HEK293 (cell line): Measurements from ENCODE around the gene RFX2.

ENCODE experiments used
- BCL11A ChIP-seq: fragments of 450-650 bp; formaldehyde crosslinking; IDR thresholded peaks from 2 replicates; pipeline ENCODE4 v1.5.1; 2016; ENCODE audit warnings: low read depth, missing biosample characterization, missing genetic modification characterization
- GLI2 ChIP-seq: fragments of 450-650 bp; formaldehyde crosslinking; IDR thresholded peaks from 2 replicates; pipeline ENCODE4; 2017; ENCODE audit warnings: missing biosample characterization, missing genetic modification characterization, low read depth, borderline replicate concordance
- KLF8 ChIP-seq: fragments of 450-650 bp; formaldehyde crosslinking; IDR thresholded peaks from 2 replicates; pipeline ENCODE4 v1.5.1; 2016; ENCODE audit warnings: missing biosample characterization, missing genetic modification characterization
- PRDM1 ChIP-seq: fragments of 450-650 bp; formaldehyde crosslinking; IDR thresholded peaks from 2 replicates; pipeline ENCODE4; 2016; ENCODE audit warnings: missing biosample characterization, missing genetic modification characterization
- SETDB1 ChIP-seq: IDR thresholded peaks from one replicate; pipeline ENCODE4 v1.6.1; 2017; ENCODE audit warnings: mild to moderate bottlenecking, low read length, moderate library complexity, mixed read lengths; ENCODE audit not compliant: insufficient read length
- SP2 ChIP-seq: fragments of 450-650 bp; formaldehyde crosslinking; IDR thresholded peaks from 2 replicates; pipeline ENCODE4 v1.5.1; 2016; ENCODE audit warnings: missing biosample characterization, missing genetic modification characterization
- SP7 ChIP-seq: fragments of 450-650 bp; formaldehyde crosslinking; IDR thresholded peaks from 2 replicates; pipeline ENCODE4 v1.5.1; 2016; ENCODE audit warnings: missing biosample characterization, missing genetic modification characterization
- ZFP41 ChIP-seq: fragments of 450-650 bp; formaldehyde crosslinking; IDR thresholded peaks from 2 replicates; pipeline ENCODE4 v1.5.1; 2016; ENCODE audit warnings: missing biosample characterization, missing genetic modification characterization, borderline replicate concordance
- ZNF138 ChIP-seq: fragments of 450-650 bp; formaldehyde crosslinking; IDR thresholded peaks from 2 replicates; pipeline ENCODE4 v1.5.1; 2016; ENCODE audit warnings: missing biosample characterization, missing genetic modification characterization, borderline replicate concordance
- ZNF146 ChIP-seq: fragments of 450-650 bp; formaldehyde crosslinking; IDR thresholded peaks from 2 replicates; pipeline ENCODE4 v1.5.1; 2016; ENCODE audit warnings: missing biosample characterization, missing genetic modification characterization
- ZNF239 ChIP-seq: fragments of 450-650 bp; formaldehyde crosslinking; IDR thresholded peaks from 2 replicates; pipeline ENCODE4 v1.5.1; 2016; ENCODE audit warnings: missing biosample characterization, missing genetic modification characterization
- ZNF26 ChIP-seq: fragments of 450-650 bp; formaldehyde crosslinking; IDR thresholded peaks from 2 replicates; pipeline ENCODE4 v1.5.1; 2016; ENCODE audit warnings: missing biosample characterization, missing genetic modification characterization
- ZNF366 ChIP-seq: fragments of 450-650 bp; formaldehyde crosslinking; conservative IDR thresholded peaks from 2 replicates; pipeline ENCODE4 v1.5.1; 2016; ENCODE audit warnings: missing biosample characterization, missing genetic modification characterization
- ZNF510 ChIP-seq: fragments of 450-650 bp; formaldehyde crosslinking; IDR thresholded peaks from 2 replicates; pipeline ENCODE4 v1.5.1; 2018; ENCODE audit warnings: mild to moderate bottlenecking, missing genetic modification characterization, missing biosample characterization; ENCODE audit not compliant: insufficient replicate concordance
- ZNF518A ChIP-seq: fragments of 450-650 bp; formaldehyde crosslinking; conservative IDR thresholded peaks from 2 replicates; pipeline ENCODE4 v1.5.1; 2016; ENCODE audit warnings: low read depth, missing biosample characterization, missing genetic modification characterization
- ZNF585B ChIP-seq: fragments of 450-650 bp; formaldehyde crosslinking; IDR thresholded peaks from 2 replicates; pipeline ENCODE4 v1.5.1; 2016; ENCODE audit warnings: missing biosample characterization, missing genetic modification characterization
- ZNF660 ChIP-seq: fragments of 450-650 bp; IDR thresholded peaks from 2 replicates; pipeline ENCODE4 v1.5.1; 2018; ENCODE audit warnings: missing biosample characterization, mild to moderate bottlenecking, missing genetic modification characterization
- ZNF692 ChIP-seq: fragments of 450-650 bp; formaldehyde crosslinking; IDR thresholded peaks from 2 replicates; pipeline ENCODE4 v1.5.1; 2016; ENCODE audit warnings: missing biosample characterization, missing genetic modification characterization
- ZNF76 ChIP-seq: fragments of 450-650 bp; formaldehyde crosslinking; IDR thresholded peaks from 2 replicates; pipeline ENCODE4; 2016; ENCODE audit warnings: low read depth, missing biosample characterization, missing genetic modification characterization, borderline replicate concordance
- ZNF777 ChIP-seq: fragments of 450-650 bp; formaldehyde crosslinking; IDR thresholded peaks from 2 replicates; pipeline ENCODE4 v1.5.1; 2017; ENCODE audit warnings: missing biosample characterization, missing genetic modification characterization, borderline replicate concordance
- ZSCAN30 ChIP-seq: fragments of 450-650 bp; IDR thresholded peaks from 2 replicates; pipeline ENCODE4 v1.5.1; 2018; ENCODE audit warnings: missing biosample characterization, mild to moderate bottlenecking, missing genetic modification characterization, moderate library complexity
- TF ChIP-seq, protein P1 (sequence below): fragments of 450-650 bp; formaldehyde crosslinking; IDR thresholded peaks from 2 replicates; pipeline ENCODE4 v1.5.1; 2016; ENCODE audit warnings: missing biosample characterization, missing genetic modification characterization
- TF ChIP-seq, protein P2 (sequence below): fragments of 450-650 bp; formaldehyde crosslinking; IDR thresholded peaks from 2 replicates; pipeline ENCODE4 v1.5.1; 2016; ENCODE audit warnings: missing biosample characterization, missing genetic modification characterization

The RFX2 gene

DNA sequence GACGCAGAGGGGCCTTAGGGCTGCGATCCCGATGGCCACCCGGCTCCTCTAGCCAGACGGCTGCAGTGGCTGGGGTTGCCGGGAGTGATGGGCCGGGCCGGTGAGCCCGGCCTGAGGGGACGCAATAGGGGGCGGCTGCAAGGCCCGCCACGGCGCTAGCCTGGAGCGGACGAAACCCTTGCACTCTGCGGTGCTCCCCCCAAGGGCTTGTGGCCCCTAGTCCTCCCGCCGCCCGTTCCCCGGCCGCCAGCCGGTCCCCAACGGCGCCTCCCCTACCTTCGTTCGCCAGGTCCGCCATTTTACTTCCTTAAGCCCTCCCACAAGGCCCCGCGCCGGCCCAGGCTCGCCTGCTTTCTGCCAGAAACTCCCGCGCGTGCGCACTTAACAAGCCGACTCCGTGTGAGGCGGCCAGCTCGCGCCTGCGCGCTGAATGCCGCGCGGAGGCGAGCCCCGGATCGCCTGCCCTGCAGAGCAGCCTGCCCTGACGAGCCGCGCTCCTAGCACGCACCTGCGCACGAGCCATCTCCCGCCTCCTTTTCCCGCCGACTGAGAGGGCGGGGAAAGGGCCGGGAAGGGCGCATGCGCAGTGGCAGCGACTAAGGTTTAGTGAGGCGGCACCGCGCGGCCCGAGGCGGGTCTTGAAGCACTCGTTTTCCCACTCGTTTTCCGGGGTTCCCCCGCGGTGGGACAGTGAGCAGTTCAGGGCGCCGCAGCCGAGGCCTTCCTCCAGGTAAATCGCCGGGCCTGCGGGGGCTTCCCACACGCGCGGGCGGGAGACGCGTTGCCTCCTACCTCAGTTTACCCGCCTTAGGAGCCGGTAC lies 132.3 kb downstream of the RFX2 start, which contains the start of gene RANBP3 (continued):
- TF ChIP-seq, protein P1, sequence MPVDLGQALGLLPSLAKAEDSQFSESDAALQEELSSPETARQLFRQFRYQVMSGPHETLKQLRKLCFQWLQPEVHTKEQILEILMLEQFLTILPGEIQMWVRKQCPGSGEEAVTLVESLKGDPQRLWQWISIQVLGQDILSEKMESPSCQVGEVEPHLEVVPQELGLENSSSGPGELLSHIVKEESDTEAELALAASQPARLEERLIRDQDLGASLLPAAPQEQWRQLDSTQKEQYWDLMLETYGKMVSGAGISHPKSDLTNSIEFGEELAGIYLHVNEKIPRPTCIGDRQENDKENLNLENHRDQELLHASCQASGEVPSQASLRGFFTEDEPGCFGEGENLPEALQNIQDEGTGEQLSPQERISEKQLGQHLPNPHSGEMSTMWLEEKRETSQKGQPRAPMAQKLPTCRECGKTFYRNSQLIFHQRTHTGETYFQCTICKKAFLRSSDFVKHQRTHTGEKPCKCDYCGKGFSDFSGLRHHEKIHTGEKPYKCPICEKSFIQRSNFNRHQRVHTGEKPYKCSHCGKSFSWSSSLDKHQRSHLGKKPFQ (tag by site-specific recombination): 0 out of 2 replicates have a peak, but pooled peaks have one; percentile 13
- TF ChIP-seq ZNF26 (tag by site-specific recombination) (no peak), ZFP41 (tag by site-specific recombination) (no peak), ZNF239 (tag by site-specific recombination) (no peak), ZNF660 (tag by site-specific recombination) (0 out of 2 replicates have a peak, but pooled peaks have one; percentile 27), ZSCAN30 (tag by site-specific recombination) (no peak), BCL11A (tag by site-specific recombination) (no peak), ZNF76 (peak; percentile 98), SETDB1 (no peak), ZNF146 (peak; percentile 4; the same call in 1 of the 2 replicates), ZNF138 (tag by site-specific recombination) (no peak), ZNF518A (no peak), KLF8 (tag by site-specific recombination) (0 out of 2 replicates have a peak, but pooled peaks have one; percentile 11), GLI2 (no peak), ZNF585B (no peak), SP2 (tag by site-specific recombination) (peak; percentile 98), ZNF692 (tag by site-specific recombination) (peak; percentile 47), PRDM1 (tag by site-specific recombination) (no peak), ZNF777 (tag by site-specific recombination) (no peak; the same call in 1 of the 2 replicates), ZNF366 (tag by site-specific recombination) (no peak), ZNF510 (tag by site-specific recombination) (no peak), SP7 (tag by site-specific recombination) (peak; percentile 34)
- TF ChIP-seq, protein P2, sequence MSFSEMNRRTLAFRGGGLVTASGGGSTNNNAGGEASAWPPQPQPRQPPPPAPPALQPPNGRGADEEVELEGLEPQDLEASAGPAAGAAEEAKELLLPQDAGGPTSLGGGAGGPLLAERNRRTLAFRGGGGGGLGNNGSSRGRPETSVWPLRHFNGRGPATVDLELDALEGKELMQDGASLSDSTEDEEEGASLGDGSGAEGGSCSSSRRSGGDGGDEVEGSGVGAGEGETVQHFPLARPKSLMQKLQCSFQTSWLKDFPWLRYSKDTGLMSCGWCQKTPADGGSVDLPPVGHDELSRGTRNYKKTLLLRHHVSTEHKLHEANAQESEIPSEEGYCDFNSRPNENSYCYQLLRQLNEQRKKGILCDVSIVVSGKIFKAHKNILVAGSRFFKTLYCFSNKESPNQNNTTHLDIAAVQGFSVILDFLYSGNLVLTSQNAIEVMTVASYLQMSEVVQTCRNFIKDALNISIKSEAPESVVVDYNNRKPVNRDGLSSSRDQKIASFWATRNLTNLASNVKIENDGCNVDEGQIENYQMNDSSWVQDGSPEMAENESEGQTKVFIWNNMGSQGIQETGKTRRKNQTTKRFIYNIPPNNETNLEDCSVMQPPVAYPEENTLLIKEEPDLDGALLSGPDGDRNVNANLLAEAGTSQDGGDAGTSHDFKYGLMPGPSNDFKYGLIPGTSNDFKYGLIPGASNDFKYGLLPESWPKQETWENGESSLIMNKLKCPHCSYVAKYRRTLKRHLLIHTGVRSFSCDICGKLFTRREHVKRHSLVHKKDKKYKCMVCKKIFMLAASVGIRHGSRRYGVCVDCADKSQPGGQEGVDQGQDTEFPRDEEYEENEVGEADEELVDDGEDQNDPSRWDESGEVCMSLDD (tag by site-specific recombination): no peak
